ENCODE measurements around the gene KPNA2. TPM values are rescaled to one million over a fixed set of nuclear protein-coding genes. Genes with fewer than 3 reads are reported as not detected.

The KPNA2 gene
- total and polyA plus RNA-seq, 9 of the 15 experiments (the other 6 are each of a cell fraction or from before 2014, with no cell fraction given), result 132 to 984 (median 241) TPM

DNA sequence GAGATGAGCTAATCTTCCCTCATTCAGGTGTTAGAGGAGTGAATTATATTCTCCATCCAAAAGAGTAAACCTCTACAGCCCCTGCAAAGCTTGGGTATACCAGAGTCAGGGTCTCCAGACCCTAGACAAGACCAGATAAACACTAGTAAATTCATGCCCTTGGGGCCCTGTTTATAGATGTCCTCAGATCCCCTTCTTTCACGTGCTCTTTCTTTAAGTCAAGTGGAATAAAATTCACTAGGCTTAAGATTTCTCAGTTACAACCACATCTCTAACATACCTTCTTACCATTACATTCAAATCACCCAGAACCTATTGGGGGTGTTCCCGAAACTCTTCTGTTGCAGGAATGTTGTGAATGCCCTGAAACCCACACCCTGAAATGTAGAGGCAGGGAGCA is 37.1 kb upstream of the KPNA2 start:
- no peak overlapping the region for H3K27ac ChIP-seq (ENCODE audit: extremely low read depth, low read depth, low read length)
- no peak for TF ChIP-seq PML (IDR thresholded peaks at IDR 0.05; ENCODE audit: low read length)
- TF ChIP-seq TFAM (CRISPR knock-in tag; conservative IDR thresholded peaks at IDR 0.05), result no peak
- TF ChIP-seq NCOA2 (IDR thresholded peaks at IDR 0.05; ENCODE audit: partially characterized antibody in 2 of 2), result no peak
- TF ChIP-seq, protein P1, sequence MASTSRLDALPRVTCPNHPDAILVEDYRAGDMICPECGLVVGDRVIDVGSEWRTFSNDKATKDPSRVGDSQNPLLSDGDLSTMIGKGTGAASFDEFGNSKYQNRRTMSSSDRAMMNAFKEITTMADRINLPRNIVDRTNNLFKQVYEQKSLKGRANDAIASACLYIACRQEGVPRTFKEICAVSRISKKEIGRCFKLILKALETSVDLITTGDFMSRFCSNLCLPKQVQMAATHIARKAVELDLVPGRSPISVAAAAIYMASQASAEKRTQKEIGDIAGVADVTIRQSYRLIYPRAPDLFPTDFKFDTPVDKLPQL (IDR thresholded peaks at IDR 0.05; ENCODE audit: extremely low read depth, insufficient read length), result no peak
- TF ChIP-seq ZNF316 (IDR thresholded peaks at IDR 0.05), result no peak
- TF ChIP-seq ZNF124 (CRISPR knock-in tag; IDR thresholded peaks at IDR 0.05), result no peak
- no peak for TF ChIP-seq NCOA4 (IDR thresholded peaks at IDR 0.05; ENCODE audit: partially characterized antibody)
- TF ChIP-seq ZHX1 (conservative IDR thresholded peaks at IDR 0.05; ENCODE audit: low read length), result no peak
- TF ChIP-seq TEAD4 (IDR thresholded peaks at IDR 0.05; ENCODE audit: low read length), result no peak
- TF ChIP-seq TEAD4 (CRISPR knock-in tag; IDR thresholded peaks at IDR 0.05; ENCODE audit: borderline replicate concordance), result no peak
- no peak for TF ChIP-seq ZNF274 (IDR thresholded peaks at IDR 0.05; ENCODE audit: borderline replicate concordance, low read depth, low read length)
- no peak for TF ChIP-seq ELF4 (CRISPR knock-in tag; IDR thresholded peaks at IDR 0.05)
- no peak for TF ChIP-seq SMAD3 (CRISPR knock-in tag; conservative IDR thresholded peaks at IDR 0.05)
- TF ChIP-seq THRA (IDR thresholded peaks at IDR 0.05), result no peak
- TF ChIP-seq SMARCC2 (IDR thresholded peaks at IDR 0.05; ENCODE audit: low read depth), result no peak
- no peak for TF ChIP-seq ATF1 (CRISPR knock-in tag; IDR thresholded peaks at IDR 0.05)
- no peak for TF ChIP-seq ATF1 (tag; IDR thresholded peaks at IDR 0.05)
- TF ChIP-seq ZNF184 (CRISPR knock-in tag; IDR thresholded peaks at IDR 0.05), result no peak
- TF ChIP-seq ARID2 (IDR thresholded peaks at IDR 0.05), result no peak
- TF ChIP-seq TGIF2 (CRISPR knock-in tag; IDR thresholded peaks at IDR 0.05), result no peak
- no peak for TF ChIP-seq ZNF766 (CRISPR knock-in tag; conservative IDR thresholded peaks at IDR 0.05)
- in situ Hi-C loops (cut with MboI) (no loop called here), intact Hi-C loops (cut with micrococcal nuclease) (no loop called here)
- WGBS (ENCODE audit: insufficient coverage, low coverage, missing lambda C conversion rate), result 6% methylated on average over 2 of the region's 2 CpGs
- H3K4me1 ChIP-seq (replicated peaks in 1 of 2; ENCODE audit: control insufficient read depth in 2 of 2, insufficient read depth in 2 of 2, low read length in 2 of 2), result peaks cover 11 to 12% of the 10 kb centered on the region in 2 experiments
- H4K20me1 ChIP-seq (replicated peaks; ENCODE audit: control insufficient read depth, insufficient read depth, low read length), result no peaks in the 10 kb centered on the region
- no peak overlapping the region for H2AFZ ChIP-seq (ENCODE audit: low read depth, low read length)
- BruUV-seq (replicated peaks), result no TSS peak
- H3K4me3 ChIP-seq, result no peak overlapping the region
- no peaks in the 10 kb centered on the region for H3K9me1 ChIP-seq (ENCODE audit: control insufficient read depth, insufficient read depth, low read length)
- peaks cover 13% of the 10 kb centered on the region; the same call in 2 of the 3 replicates for H3K79me2 ChIP-seq (ENCODE audit: control insufficient read depth, insufficient read depth, low read length)
- no peaks in the 10 kb centered on the region for H3K9me3 ChIP-seq (replicated peaks; ENCODE audit: control insufficient read depth, insufficient read depth, low read depth, low read length)
- H3K4me2 ChIP-seq (ENCODE audit: insufficient read depth, low read length), result no peak overlapping the region
- no peak for FAIRE-seq
- H3K9ac ChIP-seq (ENCODE audit: insufficient read depth in 1 of 2, low read depth in 2 of 2, low read length in 2 of 2), result no peak overlapping the region
- ChIA-PET POLR2A (interaction anchor here (0.6 kb wide), 1 partner anchor 8 kb away, joined by 3 read pairs; no protein-coding TSS in a partner anchor), CTCF (ENCODE audit: low intra/inter-chr PET ratio) (no interaction called here)
- no peaks in the 10 kb centered on the region for H3K27me3 ChIP-seq (ENCODE audit: control insufficient read depth in 2 of 2, insufficient read depth in 2 of 2, low read length in 2 of 2)
- H3K36me3 ChIP-seq (ENCODE audit: control insufficient read depth, insufficient read depth, low read length), result no peaks in the 10 kb centered on the region
- DNase-seq (ENCODE audit: extremely low read depth in 1 of 4, low spot score in 3 of 4), result no peak
- ATAC-seq, result no peak

All from K562 (cell line).